ENCODE results near the gene TMEM217. TPM values are rescaled to one million over a fixed set of nuclear protein-coding genes. Genes with fewer than 3 reads are reported as not detected.
A peak's percentile ranks its signal among the peaks of the same experiment; 100 is the strongest.

TMEM217 gene
- total RNA-seq, 1 donor = 3.3 TPM

DNA sequence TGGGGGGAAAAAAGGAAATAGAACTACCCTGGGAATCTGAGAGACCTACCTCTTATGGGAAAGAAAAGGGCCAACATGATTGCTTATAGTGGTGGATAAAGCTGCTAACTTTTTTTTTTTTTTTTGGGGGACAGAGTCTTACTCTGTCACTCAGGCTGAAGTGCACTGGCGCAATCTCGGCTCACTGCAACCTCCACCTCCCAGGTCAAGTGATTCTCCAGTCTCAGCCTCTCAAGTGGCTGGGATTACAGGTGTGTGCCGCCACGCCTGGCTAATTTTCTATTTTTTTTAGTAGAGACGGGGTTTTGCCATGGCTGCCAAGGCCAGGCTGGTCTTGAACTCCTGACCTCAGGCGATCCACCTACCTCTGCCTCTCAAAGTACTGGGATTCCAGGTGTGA is 39.9 kb downstream of the TMEM217 start:
- Histone ChIP-seq H3K4me2 (ENCODE audit: insufficient read depth, low read length) (no peak overlapping the region), H3K4me1 (ENCODE audit: insufficient read depth, low read length) (peaks cover 3% of the 10 kb centered on the region), H3K27ac (ENCODE audit: low read depth, low read length) (no peak overlapping the region), H3K36me3 (ENCODE audit: insufficient read depth, low read length) (no peaks in the 10 kb centered on the region), H2AFZ (ENCODE audit: low read length) (no peak overlapping the region), H4K20me1 (ENCODE audit: insufficient read depth, low read length) (no peaks in the 10 kb centered on the region), H3K9me3 (ENCODE audit: low read depth, low read length) (no peaks in the 10 kb centered on the region), H3K79me2 (ENCODE audit: insufficient read depth, low read length) (no peaks in the 10 kb centered on the region), H3K27me3 (ENCODE audit: insufficient read depth, low read length) (no peaks in the 10 kb centered on the region), H3K4me3 (ENCODE audit: insufficient read depth, low read length) (no peak overlapping the region)
- no peak for DNase-seq (ENCODE audit: insufficient read length, low spot score, missing footprints)
- TF ChIP-seq, protein P1, sequence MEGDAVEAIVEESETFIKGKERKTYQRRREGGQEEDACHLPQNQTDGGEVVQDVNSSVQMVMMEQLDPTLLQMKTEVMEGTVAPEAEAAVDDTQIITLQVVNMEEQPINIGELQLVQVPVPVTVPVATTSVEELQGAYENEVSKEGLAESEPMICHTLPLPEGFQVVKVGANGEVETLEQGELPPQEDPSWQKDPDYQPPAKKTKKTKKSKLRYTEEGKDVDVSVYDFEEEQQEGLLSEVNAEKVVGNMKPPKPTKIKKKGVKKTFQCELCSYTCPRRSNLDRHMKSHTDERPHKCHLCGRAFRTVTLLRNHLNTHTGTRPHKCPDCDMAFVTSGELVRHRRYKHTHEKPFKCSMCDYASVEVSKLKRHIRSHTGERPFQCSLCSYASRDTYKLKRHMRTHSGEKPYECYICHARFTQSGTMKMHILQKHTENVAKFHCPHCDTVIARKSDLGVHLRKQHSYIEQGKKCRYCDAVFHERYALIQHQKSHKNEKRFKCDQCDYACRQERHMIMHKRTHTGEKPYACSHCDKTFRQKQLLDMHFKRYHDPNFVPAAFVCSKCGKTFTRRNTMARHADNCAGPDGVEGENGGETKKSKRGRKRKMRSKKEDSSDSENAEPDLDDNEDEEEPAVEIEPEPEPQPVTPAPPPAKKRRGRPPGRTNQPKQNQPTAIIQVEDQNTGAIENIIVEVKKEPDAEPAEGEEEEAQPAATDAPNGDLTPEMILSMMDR (IDR thresholded peaks at IDR 0.05; ENCODE audit: extremely low read depth, low read depth, low read length) = no peak

- Histone ChIP-seq H3K9me3 (ENCODE audit: low read depth, low read length) (no peaks in the 10 kb centered on the region), H3K27ac (ENCODE audit: low read depth, low read length) (no peak overlapping the region), H2AFZ (ENCODE audit: low read length) (no peak overlapping the region), H3K36me3 (ENCODE audit: insufficient read depth, low read length) (no peaks in the 10 kb centered on the region), H3K4me2 (ENCODE audit: insufficient read depth, low read length) (no peak overlapping the region), H4K20me1 (ENCODE audit: insufficient read depth, low read length) (no peaks in the 10 kb centered on the region), H3K4me1 (ENCODE audit: insufficient read depth, low read length) (no peaks in the 10 kb centered on the region), H3K27me3 (ENCODE audit: insufficient read depth, low read length) (no peaks in the 10 kb centered on the region), H3K4me3 (ENCODE audit: insufficient read depth, low read length) (no peak overlapping the region), H3K79me2 (ENCODE audit: insufficient read depth, low read length) (no peaks in the 10 kb centered on the region)
- TF ChIP-seq, protein P1 (IDR thresholded peaks at IDR 0.05; ENCODE audit: extremely low read depth, low read depth, low read length) = no peak
- DNase-seq (ENCODE audit: insufficient read length, low spot score, missing footprints) = no peak
Measured at GRCh38 chr6:37212268-37212667, 45.7 kb downstream of the TMEM217 start.

GRCh38 chr6:37210313-37210968 is 47.5 kb downstream of the TMEM217 start:
- Histone ChIP-seq H4K20me1 (ENCODE audit: insufficient read depth, low read length) (no peaks in the 10 kb centered on the region), H3K27me3 (ENCODE audit: insufficient read depth, low read length) (no peaks in the 10 kb centered on the region), H3K36me3 (ENCODE audit: insufficient read depth, low read length) (no peaks in the 10 kb centered on the region), H3K4me1 (ENCODE audit: insufficient read depth, low read length) (no peaks in the 10 kb centered on the region), H2AFZ (ENCODE audit: low read length) (peak overlapping the region; percentile 52), H3K4me3 (ENCODE audit: insufficient read depth, low read length) (peak overlapping the region; percentile 6), H3K9me3 (ENCODE audit: low read depth, low read length) (no peaks in the 10 kb centered on the region), H3K27ac (ENCODE audit: low read depth, low read length) (no peak overlapping the region), H3K79me2 (ENCODE audit: insufficient read depth, low read length) (no peaks in the 10 kb centered on the region), H3K4me2 (ENCODE audit: insufficient read depth, low read length) (peak overlapping the region; percentile 12)
- DNase-seq (ENCODE audit: insufficient read length, low spot score, missing footprints) = peak; percentile 92
- TF ChIP-seq, protein P1 (IDR thresholded peaks at IDR 0.05; ENCODE audit: extremely low read depth, low read depth, low read length) = peak; percentile 97

DNA sequence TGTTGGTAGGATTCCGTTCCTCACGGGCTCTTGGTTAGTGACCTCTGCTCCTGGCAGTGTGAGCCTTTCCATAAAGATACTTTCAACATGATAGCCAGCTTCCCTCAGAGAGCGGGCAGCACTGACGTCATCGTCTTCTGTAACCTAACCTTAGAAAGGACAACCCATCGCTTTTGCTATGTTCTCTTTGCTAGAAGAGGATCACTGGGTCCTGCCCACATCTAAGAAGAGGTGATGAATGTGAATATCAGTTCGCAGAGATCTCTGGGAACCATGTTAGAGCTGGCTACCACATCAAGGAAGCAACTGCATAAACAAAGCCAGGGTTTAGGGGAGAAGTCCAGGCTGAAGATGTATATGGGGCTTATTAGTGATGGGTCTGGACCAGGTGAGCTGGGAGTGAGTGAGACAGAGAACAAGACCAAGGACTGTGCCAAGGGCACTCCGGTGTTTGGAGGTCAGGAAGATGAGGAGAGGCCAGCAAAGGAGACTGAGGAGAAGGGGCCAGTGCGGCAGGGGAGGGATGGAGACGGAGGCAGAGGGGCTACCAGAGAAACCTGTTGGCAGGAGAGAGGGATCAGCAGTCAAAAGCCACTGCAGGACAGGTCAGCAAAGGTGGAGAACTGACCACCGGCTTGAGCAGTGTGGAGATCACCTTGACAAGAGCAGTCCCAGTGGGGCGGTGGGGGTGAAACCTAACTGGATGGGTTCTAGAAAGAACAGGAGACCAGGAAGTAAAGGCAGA is 48.3 kb downstream of the TMEM217 start:
- no peaks in the 10 kb centered on the region for H3K9me3 ChIP-seq (ENCODE audit: low read depth, low read length)
- H4K20me1 ChIP-seq (ENCODE audit: insufficient read depth, low read length) = no peaks in the 10 kb centered on the region
- no peak for DNase-seq (ENCODE audit: insufficient read length, low spot score, missing footprints)
- TF ChIP-seq, protein P1 (IDR thresholded peaks at IDR 0.05; ENCODE audit: extremely low read depth, low read depth, low read length) = no peak
- no peaks in the 10 kb centered on the region for H3K27me3 ChIP-seq (ENCODE audit: insufficient read depth, low read length)
- H3K27ac ChIP-seq (ENCODE audit: low read depth, low read length) = no peak overlapping the region
- H3K79me2 ChIP-seq (ENCODE audit: insufficient read depth, low read length) = no peaks in the 10 kb centered on the region
- H3K4me3 ChIP-seq (ENCODE audit: insufficient read depth, low read length) = no peak overlapping the region
- no peaks in the 10 kb centered on the region for H3K4me1 ChIP-seq (ENCODE audit: insufficient read depth, low read length)
- H2AFZ ChIP-seq (ENCODE audit: low read length) = no peak overlapping the region
- no peaks in the 10 kb centered on the region for H3K36me3 ChIP-seq (ENCODE audit: insufficient read depth, low read length)
- H3K4me2 ChIP-seq (ENCODE audit: insufficient read depth, low read length) = no peak overlapping the region
